HFF-Myc (cell line): Measurements from ENCODE around the gene URI1.
A peak's percentile ranks its signal among the peaks of the same experiment; 100 is the strongest.

Experiments used
- DNase-seq: peaks from one replicate; pipeline ENCODE4 v3.0.0-alpha.2; 2011; ENCODE audit warnings: low read depth; ENCODE audit errors: extremely low read depth
- H3K4me3 ChIP-seq: replicated peaks from 2 replicates; pipeline ENCODE4 v1.5.1; 2011; ENCODE audit warnings: low read depth, mild to moderate bottlenecking, control low read depth, low read length
- TF ChIP-seq, protein P1 (sequence below): IDR thresholded peaks from 2 replicates; pipeline ENCODE4 v1.5.1; 2012; ENCODE audit warnings: mild to moderate bottlenecking, low read depth, low read length, control low read depth; ENCODE audit errors: missing control alignments

Gene URI1, protein sequence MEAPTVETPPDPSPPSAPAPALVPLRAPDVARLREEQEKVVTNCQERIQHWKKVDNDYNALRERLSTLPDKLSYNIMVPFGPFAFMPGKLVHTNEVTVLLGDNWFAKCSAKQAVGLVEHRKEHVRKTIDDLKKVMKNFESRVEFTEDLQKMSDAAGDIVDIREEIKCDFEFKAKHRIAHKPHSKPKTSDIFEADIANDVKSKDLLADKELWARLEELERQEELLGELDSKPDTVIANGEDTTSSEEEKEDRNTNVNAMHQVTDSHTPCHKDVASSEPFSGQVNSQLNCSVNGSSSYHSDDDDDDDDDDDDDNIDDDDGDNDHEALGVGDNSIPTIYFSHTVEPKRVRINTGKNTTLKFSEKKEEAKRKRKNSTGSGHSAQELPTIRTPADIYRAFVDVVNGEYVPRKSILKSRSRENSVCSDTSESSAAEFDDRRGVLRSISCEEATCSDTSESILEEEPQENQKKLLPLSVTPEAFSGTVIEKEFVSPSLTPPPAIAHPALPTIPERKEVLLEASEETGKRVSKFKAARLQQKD

DNA sequence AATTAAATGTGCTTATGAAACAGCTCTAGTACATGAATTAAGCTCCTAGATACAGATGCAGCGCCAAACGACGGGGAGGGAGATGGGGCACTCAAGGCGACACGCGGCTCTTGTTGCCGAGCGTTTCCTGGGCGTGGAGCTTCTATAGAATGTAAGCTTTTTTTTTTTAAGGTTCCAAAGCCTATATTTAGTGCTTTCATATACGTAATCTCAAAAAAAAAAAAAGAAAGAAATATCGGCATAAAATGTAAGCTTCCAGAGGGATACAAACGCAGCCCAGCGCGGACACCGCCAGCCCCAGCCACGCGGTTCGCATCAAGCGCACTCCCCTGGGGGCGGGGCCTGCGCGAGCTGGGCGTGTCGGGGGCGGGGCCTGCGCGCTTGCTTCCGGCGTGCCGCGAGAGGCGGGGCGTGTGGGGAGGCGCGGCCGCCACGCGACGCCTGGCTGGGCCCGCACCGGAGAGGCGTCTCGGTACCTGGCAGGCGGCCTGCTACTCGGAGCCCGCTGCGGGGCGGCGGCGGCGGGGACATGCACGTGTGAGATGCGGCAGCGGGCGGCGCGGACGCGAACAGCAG lies at the start of gene URI1:
Gene URI1, plus strand, starts transcription at position 412 of the 576 bp plus-strand sequence. CDS start 309 bp downstream, outside the sequence.
- peak; percentile 10 for DNase-seq
- H3K4me3 ChIP-seq = peak within 1 kb of the TSS; percentile 95
- TF ChIP-seq, protein P1, sequence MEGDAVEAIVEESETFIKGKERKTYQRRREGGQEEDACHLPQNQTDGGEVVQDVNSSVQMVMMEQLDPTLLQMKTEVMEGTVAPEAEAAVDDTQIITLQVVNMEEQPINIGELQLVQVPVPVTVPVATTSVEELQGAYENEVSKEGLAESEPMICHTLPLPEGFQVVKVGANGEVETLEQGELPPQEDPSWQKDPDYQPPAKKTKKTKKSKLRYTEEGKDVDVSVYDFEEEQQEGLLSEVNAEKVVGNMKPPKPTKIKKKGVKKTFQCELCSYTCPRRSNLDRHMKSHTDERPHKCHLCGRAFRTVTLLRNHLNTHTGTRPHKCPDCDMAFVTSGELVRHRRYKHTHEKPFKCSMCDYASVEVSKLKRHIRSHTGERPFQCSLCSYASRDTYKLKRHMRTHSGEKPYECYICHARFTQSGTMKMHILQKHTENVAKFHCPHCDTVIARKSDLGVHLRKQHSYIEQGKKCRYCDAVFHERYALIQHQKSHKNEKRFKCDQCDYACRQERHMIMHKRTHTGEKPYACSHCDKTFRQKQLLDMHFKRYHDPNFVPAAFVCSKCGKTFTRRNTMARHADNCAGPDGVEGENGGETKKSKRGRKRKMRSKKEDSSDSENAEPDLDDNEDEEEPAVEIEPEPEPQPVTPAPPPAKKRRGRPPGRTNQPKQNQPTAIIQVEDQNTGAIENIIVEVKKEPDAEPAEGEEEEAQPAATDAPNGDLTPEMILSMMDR = no peak

DNA sequence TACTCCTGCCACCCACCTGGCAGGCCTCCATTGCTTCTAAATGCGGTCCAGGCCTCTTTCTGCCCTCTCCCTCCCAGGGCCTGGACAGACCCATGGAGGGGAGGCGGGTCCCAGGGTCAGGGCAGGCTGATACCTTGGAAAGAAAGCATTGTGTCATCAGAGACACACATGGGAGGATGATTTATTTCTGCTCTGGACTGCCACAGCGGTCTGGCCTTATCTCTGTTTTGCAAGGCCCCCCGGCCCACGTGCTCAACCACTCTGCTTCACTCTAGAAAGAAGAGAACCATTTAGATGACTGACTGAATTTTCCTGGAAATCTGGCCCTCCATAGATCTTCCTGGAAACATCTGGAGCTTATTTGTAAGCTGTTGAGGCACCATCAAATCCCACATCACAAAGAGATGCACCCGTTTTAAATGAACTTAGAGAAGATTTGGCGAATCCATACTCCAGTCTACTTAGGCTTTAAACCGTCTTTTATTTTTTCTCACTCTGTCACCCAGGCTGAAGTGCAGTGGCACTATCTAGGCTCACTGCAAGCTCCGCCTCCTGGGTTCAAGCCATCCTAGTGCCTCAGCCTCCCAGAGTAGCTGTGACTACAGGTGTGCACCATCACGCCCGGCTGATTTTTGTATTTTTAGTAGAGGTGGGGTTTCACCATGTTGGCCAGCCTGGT lies 48.3 kb upstream of the URI1 start:
- no peak overlapping the region for H3K4me3 ChIP-seq
- no peak for DNase-seq
- TF ChIP-seq, protein P1 = no peak

- no peak for DNase-seq
- TF ChIP-seq, protein P1 = no peak
- H3K4me3 ChIP-seq = no peak overlapping the region
These were observed 45.2 kb upstream of the URI1 start for GRCh38 chr19:29896802-29897201.

DNA sequence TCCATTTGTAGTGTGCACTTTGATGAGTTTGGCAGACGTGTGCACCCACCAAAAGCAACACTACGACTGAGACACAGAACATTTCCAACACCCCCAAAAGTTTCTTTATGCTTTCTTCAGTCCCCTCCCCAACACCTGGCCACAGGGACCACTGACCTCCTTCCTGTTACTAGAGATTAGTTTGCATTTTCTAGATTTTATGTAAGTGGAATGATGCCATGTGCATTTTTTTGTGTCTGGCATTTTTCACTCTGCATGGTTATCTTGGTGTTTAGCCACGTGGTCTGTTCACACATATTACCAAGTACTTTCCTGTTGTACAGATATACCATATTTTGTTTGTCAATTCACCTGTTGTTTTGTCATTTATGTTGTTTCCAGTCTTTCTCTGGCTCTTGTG lies 44.6 kb upstream of the URI1 start:
- H3K4me3 ChIP-seq = no peak overlapping the region
- TF ChIP-seq, protein P1 = no peak
- no peak for DNase-seq

DNA sequence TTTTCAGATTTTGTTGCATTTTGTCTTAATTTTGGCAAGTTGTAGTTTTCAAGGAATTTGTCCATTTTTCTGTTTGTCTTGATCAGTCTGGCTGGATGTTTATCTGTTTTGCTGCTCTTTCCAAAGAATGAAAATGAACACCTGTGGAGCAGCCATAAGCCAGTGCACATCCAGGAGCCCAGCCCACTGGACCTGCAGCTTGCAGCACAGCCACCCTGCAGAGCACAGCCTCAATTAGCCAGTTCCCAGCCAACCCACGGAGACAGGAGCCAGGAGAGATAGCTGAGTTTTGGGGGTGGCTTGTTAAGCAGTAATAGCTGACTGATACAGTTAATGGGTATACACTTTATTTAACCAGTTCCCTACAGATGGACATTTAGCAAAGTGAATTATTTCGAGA lies 38.0 kb upstream of the URI1 start:
- TF ChIP-seq, protein P1 = no peak
- DNase-seq = no peak
- no peak overlapping the region for H3K4me3 ChIP-seq

DNA sequence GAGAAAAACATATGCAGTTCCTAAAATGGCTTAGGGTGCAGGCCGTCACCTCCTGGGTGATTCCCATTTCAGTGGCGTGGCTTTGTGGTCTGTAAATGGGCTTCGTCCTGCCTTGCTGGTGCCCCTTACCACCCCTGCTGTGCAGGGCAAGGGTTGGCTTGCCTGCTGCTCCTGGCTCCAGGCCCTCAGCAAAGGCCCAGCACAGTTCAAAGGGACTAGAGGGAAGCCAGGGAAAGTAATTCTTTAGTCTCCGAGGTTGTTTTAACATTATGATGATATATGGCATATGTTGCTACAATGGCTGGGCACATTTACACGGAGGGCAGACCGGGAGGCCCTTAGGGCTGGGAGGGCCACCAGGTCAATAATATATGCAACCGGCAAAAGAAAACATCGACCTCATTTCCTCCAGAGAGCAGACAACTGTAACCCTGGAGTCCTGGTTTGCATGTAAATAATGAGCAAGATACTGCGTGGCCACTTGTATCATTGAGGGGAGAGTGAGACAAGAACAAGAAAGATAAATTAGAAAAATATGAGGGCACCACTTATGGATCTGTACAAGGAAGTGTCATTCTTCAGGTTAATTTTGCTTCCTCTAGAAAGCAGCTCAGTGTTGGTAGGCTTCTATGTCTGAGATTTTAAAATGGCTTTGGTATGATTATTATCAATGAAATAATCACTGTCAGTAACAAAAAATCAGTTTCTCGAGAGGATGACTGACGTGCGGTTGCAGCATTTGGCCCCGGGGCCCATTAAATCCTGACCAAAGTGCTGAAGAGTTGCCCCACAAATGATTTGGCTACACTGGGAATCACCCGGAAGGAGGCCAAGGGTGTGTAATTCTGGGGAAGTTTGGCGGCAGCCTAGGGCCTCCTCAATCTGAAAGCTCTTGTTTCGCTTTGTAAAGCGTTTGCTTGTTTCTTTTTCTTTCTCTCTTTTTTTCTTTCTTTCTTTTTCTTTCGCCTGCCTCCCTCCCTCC lies 32.8 kb upstream of the URI1 start:
- H3K4me3 ChIP-seq = no peak overlapping the region
- DNase-seq = no peak
- TF ChIP-seq, protein P1 = no peak
